Measurements from ENCODE around the gene KANSL1.
"Not testable (repeated sequence)": the region's sequence is repeated elsewhere in the genome, so short reads cannot be mapped to it uniquely, and the experiment has no call there.

KANSL1 gene, protein sequence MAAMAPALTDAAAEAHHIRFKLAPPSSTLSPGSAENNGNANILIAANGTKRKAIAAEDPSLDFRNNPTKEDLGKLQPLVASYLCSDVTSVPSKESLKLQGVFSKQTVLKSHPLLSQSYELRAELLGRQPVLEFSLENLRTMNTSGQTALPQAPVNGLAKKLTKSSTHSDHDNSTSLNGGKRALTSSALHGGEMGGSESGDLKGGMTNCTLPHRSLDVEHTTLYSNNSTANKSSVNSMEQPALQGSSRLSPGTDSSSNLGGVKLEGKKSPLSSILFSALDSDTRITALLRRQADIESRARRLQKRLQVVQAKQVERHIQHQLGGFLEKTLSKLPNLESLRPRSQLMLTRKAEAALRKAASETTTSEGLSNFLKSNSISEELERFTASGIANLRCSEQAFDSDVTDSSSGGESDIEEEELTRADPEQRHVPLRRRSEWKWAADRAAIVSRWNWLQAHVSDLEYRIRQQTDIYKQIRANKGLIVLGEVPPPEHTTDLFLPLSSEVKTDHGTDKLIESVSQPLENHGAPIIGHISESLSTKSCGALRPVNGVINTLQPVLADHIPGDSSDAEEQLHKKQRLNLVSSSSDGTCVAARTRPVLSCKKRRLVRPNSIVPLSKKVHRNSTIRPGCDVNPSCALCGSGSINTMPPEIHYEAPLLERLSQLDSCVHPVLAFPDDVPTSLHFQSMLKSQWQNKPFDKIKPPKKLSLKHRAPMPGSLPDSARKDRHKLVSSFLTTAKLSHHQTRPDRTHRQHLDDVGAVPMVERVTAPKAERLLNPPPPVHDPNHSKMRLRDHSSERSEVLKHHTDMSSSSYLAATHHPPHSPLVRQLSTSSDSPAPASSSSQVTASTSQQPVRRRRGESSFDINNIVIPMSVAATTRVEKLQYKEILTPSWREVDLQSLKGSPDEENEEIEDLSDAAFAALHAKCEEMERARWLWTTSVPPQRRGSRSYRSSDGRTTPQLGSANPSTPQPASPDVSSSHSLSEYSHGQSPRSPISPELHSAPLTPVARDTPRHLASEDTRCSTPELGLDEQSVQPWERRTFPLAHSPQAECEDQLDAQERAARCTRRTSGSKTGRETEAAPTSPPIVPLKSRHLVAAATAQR (N-terminal part only)

DNA sequence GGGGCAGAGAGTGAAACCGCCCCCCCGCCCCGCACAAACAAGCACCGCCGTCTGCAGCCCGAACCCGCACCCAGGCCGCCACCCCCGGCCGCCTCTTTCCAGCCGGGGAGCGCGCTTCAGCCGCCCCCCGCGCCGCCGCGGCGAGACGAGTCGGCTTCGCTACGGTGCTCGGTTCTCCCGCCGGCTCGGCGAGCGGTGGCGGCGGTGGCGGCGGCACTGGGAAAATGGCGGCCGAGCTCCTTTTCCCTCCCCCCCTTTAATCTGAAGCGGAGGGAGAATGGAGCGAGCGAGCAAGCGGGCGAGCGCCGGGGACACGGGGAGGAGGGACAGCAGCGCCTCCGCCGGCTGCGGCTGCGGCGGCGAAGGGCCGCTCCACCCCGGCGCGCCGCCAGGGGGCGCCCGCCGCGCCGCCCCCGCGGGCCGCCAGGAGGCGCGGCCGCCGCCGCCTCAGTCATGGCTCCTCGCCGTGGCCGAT is at the start of gene KANSL1:
TSS of gene KANSL1 (minus strand) at position 279 of the 475 bp plus-strand sequence. CDS start 21,286 bp downstream, outside the sequence.
- peak; percentile 95 for DNase-seq

DNA sequence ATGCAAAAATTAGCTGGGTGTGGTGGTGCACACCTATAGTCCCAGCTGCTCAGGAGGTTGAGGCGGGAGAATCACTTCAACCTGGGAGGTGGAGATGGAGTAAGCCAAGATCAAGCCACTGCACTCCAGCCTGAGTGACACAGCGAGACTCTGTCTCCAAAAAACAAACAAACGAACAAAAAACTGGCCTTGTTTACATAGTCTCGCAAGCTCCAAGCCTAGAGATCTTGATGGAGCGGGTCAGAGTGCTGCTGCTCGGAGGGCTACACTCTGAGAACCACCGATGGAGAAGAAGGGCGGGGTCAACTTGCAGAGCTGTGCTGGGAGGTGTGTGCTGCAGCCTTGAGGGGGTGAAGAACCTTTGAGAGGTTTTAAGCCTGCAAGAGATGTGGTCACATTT is 38.1 kb upstream of the KANSL1 start:
- DNase-seq: not testable (repeated sequence)

DNA sequence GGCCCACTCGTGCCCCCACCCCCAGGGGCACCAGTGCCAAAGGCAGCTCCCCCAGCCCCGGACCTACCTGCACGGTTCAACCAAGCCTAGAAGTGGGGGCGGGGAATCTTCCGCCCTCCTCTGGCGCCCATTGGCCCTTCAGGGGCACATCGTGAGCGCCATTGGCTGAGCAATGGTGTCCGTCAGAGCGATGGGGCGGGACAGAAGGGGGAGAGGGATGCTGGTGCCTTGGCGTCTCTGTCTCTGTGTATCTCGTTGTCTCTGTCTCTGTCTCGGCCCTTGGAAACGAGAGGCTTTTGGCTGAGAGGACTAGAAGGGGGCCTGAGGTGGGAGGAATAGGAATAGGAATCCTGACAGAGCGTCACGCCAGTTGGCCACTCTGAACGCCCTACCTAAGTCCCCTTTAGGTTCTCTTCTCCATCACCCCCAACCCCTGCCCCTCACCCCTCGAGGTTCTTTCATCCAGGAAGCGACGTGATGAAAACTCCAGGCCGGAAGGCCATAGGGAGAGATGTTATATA is 32.1 kb upstream of the KANSL1 start:
- DNase-seq: peak; percentile 97

DNA sequence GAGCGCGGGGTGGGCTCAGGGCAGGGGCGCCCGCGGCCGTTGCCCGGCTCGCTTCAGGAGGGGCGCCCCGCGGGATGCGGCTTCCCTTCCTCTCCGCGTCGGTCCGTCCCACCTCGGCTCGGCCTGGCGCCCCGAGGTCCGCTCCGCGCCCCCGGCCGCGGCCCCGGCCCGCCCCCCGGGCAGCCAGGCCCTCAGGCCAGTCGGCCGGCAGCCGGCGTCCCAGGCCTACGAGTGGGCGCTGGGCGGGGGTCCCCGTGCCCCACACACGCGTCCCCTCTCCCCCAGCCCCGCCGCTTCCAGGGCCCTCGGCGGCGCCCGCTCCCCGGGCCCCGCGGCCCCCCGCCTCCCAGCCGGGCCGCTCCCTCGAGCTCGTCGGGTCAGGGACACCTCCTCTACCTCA is 31.6 kb upstream of the KANSL1 start:
- DNase-seq: not testable (repeated sequence)

DNA sequence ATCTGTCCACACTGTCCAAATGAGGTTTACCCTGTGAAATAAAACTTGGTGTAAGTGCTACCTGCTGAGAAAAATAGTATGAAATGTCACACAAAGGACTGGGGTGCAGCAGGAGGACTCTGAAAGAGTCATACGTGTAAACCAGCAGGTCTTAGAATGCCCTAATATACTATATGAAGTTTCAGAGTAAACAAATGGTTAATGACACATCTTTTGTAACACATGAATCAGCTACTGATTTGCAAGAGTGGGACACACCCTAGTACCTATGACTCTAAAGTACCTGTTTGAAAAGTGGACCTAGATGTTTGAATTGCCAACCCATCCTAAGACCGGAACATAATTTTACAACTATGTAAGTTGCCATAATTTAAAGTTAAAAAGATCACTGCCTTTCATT is 29.8 kb upstream of the KANSL1 start:
- DNase-seq: not testable (repeated sequence)

DNA sequence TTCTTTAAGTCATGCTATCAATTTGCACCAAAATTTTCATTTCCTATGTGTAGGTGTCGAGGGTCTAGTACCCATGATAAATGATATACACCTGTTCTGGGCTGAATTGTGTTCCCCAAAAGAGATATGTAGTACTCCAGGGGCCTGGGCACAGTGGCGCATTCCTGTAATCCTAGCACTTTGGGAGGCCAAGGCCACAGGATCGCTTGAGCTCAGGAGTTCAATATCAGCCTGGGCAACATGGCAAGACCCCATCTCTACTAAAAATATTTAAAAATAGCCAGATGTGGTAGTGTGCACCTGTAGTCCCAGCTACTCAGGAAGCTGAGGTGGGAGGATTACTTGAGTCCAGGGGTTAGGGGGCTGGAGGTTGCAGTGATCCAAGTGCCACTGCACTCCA is 23.5 kb upstream of the KANSL1 start:
- no peak for DNase-seq

DNA sequence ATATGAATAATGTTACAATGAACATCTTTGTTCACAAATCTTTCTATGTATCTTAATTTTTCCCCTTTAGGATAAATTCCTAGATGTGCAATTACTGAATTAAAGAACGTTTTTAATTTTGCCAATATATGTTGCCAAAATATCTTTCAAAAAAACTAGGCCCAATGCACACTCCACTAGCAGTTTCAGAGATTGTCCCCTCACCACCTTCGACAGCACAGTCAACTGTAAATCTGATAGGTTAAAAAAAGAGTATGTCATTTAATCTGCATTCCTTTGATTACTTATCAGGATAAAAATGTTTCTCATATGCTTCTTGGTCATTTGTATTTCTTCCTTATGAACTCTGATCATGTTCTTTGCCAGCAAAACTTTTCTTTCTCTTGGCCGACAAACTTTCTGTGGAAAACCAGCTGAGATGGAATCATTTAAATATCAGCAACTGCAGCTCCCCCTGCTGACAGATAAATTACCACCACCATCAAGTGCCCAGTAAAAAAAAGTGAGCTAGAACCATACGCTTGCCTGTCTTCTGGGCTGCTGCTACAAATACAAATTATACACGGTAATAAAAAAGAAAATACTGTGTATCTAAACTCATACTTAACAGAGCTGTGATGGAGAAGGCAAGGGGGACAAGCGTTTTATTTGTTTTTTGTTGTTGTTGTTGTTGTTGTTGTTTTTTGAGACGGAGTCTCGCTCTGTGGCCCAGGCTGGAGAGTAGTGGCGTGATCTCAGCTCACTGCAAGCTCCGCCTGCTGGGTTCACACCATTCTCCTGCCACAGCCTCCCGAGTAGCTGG is 19.6 kb upstream of the KANSL1 start:
- DNase-seq: peak; percentile 86

DNA sequence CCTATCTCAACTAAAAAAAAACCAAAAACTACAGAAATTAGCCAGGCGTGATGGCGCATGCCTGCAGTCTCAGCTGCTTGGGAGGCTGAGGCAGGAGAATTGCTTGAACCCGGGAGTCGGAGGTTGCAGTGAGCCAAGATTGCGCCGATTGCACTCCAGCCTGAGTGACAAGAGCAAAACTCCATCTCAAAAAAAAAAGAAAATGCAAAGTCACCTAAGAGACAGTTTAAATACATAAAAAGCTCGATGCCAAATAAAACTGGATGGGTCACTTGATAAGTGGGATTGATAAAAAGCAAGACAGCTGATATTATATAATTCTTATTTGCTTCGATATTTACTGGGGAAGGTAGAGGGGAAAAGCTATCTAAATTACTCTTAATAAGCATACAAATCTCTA is 15.8 kb upstream of the KANSL1 start:
- no peak for DNase-seq

DNA sequence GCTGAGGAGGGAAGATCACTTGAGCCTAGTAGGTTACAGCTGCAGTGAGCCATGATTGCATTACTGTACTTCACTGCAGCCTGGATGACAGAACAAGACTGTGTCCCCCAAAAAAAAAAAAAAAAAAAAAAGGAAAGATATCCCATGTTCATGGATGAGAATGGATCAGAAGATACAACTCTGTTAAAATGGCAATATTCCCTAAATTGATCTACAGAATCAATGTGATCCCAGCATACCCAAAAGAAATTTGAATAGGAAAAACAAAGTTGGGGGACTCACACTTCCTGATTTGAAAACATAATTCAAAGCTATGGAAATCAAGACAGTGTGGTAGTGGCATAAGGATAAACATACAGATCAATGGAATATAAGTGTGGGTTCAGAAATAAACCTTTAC is 12.7 kb upstream of the KANSL1 start:
- DNase-seq: no peak

DNA sequence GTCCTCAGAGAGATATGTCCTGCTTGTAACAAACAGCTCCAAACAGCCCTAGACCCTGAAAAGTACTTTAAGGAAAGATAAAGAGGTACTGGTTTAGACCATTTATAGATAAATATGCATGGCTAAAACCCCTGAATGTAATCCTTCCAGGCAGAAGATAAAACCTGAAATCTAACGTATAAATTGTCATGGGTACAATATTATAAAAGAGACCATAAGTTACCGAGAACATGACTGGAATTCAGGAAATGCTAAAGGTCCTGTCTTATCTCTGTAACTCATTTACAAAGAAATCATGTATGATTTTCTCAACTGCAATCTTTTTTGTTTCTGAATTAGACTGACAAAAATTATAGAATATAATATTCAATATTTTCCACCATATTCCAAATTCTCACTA is 9.2 kb upstream of the KANSL1 start:
- no peak for DNase-seq

DNA sequence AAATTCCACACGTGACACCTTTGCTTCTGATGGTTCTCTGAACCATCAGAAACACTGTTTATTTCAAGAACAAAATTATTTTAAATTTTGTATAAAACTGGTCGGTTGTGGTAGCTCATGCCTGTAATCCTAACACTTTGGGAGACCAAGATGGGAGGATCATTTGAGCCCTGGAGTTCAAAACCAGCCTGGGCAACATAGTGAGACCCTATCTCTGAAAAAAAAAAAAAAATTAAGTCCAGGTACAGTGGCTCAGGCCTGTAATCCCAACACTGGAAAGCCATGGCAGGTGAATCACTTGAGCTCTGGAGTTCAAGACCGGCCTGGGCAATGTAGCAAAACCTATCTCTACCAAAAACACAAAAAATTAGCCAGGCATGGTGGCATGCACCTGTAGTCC is 8.3 kb upstream of the KANSL1 start:
- DNase-seq: no peak

DNA sequence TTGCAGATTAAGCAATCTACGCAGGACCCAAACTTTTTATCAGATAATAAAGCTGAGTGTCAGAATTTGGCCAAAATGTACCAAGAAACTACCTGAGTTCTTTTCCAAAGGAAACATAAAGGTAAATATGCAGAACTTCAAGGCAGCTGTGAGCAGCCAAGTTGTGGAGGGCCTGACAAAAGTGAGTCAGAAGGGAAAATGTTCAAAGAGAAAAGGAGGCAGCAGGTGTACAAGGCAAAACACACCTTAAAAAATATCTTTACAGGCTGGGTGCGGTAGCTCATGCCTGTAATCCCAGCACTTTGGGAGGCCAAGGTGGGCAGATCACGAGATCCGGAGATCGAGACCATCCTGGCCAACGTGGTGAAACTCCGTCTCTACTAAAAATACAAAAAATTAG is 7.0 kb upstream of the KANSL1 start:
- DNase-seq: no peak

DNA sequence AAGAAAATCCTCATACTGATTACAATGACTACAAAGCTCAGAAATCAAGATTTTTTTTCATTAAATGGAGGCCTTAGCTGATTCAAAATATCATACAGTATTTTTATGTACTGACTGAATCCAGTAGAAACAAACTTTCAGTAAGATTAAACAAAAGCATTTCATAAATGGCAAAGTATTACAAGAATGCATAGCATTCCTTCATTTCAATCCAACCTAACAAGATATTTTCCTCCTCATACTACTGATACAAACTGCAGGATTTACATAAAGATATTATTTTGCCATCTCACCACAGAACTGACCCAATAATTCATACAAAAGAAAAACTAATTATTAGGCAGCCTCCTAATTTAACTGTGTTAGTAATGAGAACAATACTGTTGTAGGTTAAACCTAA is 6.2 kb upstream of the KANSL1 start:
- no peak for DNase-seq

DNA sequence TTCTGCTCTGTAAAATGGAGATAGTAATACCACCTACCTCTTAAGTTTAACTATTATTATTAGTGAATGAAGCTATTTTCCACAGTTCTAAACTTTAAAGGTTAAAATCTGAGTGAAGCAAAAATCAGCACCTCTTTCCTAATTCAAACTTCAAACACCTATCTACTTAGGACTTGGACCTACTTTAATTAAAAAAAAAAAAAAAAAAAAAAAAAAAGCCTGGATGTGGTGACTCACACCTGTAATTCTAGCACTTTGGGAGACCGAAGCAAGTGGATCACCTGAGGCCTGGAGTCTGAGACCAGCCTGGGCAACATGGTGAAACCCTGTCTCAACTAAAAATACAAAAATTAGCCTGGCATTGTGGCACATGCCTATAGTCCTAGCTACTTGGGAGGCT is 5.0 kb upstream of the KANSL1 start:
- DNase-seq: no peak

DNA sequence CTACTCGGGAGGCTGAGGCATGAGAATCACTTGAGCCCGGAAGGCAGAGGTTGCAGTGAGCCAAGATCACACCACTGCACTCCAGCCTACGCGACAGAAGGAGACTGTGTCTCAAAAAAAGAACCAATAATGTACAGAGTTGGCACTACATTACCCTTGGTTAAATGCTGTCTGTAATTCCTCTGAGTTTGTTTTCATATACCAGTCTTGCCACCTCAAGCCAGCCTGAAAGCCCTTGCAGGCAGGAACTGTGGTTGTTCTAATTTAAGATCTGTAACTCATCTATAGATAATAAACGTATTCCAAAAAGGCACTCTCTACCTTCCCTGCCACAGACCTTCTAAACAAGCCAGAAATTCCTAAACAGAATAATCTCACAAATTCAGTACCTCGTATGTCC is 4.3 kb upstream of the KANSL1 start:
- DNase-seq: no peak

DNA sequence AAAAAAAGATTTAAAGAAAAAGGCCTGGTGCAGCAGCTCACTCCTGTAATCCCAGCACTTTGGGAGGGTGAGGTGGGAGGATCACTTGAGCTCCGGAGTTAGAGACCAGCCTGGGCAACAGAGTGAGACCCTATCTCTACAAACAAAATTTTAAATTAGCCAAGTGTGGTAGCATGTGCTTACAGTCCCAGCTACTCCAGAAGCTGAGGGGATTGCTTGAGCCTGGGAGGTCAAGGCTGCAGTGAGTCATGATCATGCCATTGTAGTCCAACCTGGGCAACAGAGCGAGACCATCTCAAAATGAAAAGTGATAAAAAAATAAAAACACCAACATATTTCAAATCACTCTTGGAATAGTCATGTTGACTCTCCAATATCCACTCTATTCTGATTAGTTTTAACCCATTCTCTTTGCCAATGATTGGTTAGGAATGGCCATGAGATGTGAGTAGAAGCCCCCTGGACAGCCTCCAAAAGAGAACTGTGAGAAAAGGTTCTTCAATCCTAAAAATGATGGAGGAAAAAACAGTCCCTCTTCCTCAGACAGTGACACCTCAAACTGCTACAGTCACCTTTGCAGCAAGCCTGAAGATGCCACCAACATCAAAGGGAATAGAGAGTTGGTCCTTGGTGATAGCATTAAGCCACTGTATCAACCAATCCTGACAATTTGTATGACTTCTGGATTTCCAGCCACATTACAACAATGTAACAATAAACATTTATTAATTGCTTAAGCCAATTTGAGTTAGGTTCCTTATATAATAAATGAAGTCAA is 2.9 kb upstream of the KANSL1 start:
- no peak for DNase-seq

DNA sequence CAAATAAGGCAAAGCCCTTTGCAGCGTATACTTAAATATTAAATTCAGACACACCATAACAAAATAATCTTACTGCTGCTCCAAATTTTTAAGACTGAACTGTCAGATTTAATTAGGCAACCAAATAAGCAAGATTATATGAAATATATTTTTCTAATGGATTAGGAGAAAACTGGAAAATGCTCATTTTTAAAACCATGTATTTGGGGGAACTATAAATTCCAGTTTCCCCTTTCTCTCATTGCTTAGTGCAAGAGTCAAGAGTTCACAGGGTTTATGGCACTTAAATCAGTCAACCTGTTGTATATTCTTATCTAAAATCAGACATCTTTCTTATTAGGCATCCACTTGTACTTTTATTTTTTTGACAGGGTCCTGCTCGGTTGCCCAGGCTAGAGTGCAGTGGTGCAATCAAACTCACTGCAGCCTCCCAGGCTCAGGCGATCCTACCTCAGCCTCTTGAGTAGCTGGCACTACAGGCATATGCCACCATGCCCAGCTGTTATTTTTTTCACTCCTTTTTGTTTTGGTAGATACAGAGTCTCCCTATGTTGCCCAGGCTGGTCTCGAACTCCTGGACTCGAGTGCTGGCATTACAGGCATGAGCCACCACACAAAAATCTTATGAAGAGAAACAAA is 2.1 kb upstream of the KANSL1 start:
- no peak for DNase-seq

DNA sequence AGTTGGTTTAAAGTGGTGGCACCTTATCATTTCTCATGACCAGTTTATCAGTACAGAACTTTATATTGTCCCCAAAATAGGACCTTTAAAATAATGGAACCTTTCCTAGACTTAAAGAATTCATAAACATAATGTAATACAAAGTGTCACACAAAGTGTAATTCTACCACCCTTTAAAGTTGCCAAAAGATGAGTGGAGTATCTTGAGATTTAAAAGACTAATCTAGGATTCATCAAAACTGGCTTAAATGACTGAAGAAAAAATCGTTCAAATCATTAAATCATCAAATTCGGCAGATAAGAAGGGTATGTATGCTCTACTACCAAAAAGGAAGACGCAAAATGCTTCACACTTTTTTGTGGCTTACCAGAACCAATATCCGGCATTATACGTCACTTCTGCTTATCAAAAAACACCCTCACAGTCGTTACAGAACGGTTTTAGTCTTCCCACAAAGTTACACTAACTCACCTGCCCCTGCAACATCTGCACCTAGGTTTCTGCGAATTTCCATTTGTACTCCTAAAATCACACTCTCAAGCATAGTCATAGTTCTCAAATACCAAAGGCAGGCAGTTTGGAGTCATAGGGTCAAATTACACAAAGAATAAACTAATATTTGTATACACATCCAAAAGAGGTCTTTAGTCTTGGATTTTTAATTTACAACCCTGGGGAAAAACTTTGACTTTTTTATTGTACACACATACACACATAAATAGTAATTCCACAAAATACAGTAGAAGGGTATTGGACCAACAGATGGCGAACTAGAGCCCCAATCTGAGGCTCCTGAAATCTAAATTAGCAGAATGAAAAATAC is 1.4 kb upstream of the KANSL1 start:
- peak; percentile 94 for DNase-seq

DNA sequence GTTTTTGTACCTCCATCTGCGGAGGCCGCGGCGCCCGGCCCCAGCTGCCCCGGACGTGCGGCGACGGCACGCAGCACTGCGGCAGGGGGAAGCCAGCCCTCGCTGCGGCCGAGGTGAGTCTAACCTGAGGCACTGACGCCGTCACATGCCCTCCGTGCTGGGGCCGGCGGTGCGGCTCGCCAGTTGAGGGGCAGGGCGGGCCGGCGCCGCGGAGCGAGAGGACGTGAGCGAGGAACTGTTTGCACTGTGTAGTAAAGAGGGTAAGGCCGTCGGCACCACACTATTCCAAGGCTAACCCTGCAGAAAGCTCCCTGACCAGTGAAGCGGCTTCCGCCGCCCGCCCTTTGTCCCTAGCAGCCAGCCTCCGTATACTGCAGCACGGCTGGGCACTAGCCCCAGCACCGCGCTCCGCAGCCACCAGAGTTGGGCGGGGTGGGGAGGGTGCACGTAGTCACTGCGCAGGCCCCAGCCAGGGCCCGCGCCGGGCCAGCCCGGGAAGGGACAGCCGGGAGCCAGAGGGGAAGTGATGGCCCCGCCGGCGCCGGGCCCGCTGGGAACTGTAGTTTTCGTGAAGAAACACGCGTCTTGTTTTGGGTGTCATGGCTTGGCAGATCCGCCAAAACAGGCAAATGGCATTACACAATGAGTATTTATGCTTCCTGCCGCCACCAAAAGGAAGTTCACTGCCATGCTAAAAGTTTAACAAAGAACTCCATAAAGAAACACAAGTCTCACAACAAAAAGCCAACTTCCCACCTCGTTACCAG is 580 bp upstream of the KANSL1 start:
- DNase-seq: peak; percentile 96
